SK-N-SH treated with all-trans-retinoic acid at 6 μM for 48 hours (cell line): ENCODE data around the gene PI16.
"Not testable (repeated sequence)": the region's sequence is repeated elsewhere in the genome, so short reads cannot be mapped to it uniquely, and the experiment has no call there.

ENCODE experiments used
- ATAC-seq: fragments of 200-7000 bp; cut with Tn5 transposase; 3 replicates; pipeline ENCODE4 v1.9.1; 2020; ENCODE audit warnings: mild to moderate bottlenecking, moderate library complexity
- ARNTL ChIP-seq: fragments of 450-650 bp; formaldehyde crosslinking; IDR thresholded peaks from 2 replicates; pipeline ENCODE4 v1.5.0; 2020; ENCODE audit warnings: low read depth, mild to moderate bottlenecking, moderate library complexity, borderline replicate concordance
- BACH2 ChIP-seq: fragments of 250-450 bp; sonication (Bioruptor Pico); IDR thresholded peaks from 2 replicates; pipeline ENCODE4 v1.9.0; 2021; ENCODE audit warnings: mild to moderate bottlenecking, borderline replicate concordance
- CREB5 ChIP-seq: fragments of 250-450 bp; sonication (Bioruptor Pico); IDR thresholded peaks from 2 replicates; pipeline ENCODE4 v1.5.1; 2020; ENCODE audit warnings: low read depth, mild to moderate bottlenecking, moderate library complexity
- CSDC2 ChIP-seq: fragments of 250-450 bp; sonication (Bioruptor Pico); IDR thresholded peaks from 2 replicates; pipeline ENCODE4 v1.5.0; 2020; ENCODE audit warnings: mild to moderate bottlenecking, moderate library complexity
- ESRRG ChIP-seq: fragments of 250-450 bp; sonication (Bioruptor Pico); IDR thresholded peaks from 2 replicates; pipeline ENCODE4 v1.6.1; 2021; ENCODE audit warnings: mild to moderate bottlenecking
- GLIS3 ChIP-seq: fragments of 250-450 bp; sonication (Bioruptor Pico); IDR thresholded peaks from 2 replicates; pipeline ENCODE4 v1.5.0; 2020; ENCODE audit warnings: mild to moderate bottlenecking, moderate library complexity
- ISL1 ChIP-seq: fragments of 250-450 bp; sonication (Bioruptor Pico); IDR thresholded peaks from 2 replicates; pipeline ENCODE4 v2.1.2; 2022; ENCODE audit warnings: mild to moderate bottlenecking, moderate library complexity
- OSR1 ChIP-seq: fragments of 250-450 bp; sonication (Bioruptor Pico); IDR thresholded peaks from 2 replicates; pipeline ENCODE4 v1.8.0; 2022; ENCODE audit warnings: moderate library complexity, mild to moderate bottlenecking, inconsistent platforms
- PATZ1 ChIP-seq: fragments of 250-450 bp; sonication (Bioruptor Pico); IDR thresholded peaks from 2 replicates; pipeline ENCODE4 v1.8.0; 2020; ENCODE audit warnings: mild to moderate bottlenecking, moderate library complexity, borderline replicate concordance
- POU6F1 ChIP-seq: fragments of 250-450 bp; sonication (Bioruptor Pico); IDR thresholded peaks from 2 replicates; pipeline ENCODE4 v1.8.0; 2021; ENCODE audit warnings: low read depth, mild to moderate bottlenecking, moderate library complexity, borderline replicate concordance
- RARB ChIP-seq: fragments of 250-450 bp; sonication (Bioruptor Pico); IDR thresholded peaks from 2 replicates; pipeline ENCODE4 v1.8.0; 2021; ENCODE audit warnings: mild to moderate bottlenecking, moderate library complexity
- SNAI2 ChIP-seq: fragments of 250-450 bp; sonication (Bioruptor Pico); IDR thresholded peaks from 2 replicates; pipeline ENCODE4 v1.5.0; 2020; ENCODE audit warnings: mild to moderate bottlenecking, moderate library complexity
- TCF4 ChIP-seq: fragments of 250-450 bp; sonication (Bioruptor Pico); IDR thresholded peaks from 2 replicates; pipeline ENCODE4 v1.8.0; 2021; ENCODE audit warnings: mild to moderate bottlenecking, moderate library complexity, borderline replicate concordance
- TOX ChIP-seq: fragments of 250-450 bp; sonication (Bioruptor Pico); IDR thresholded peaks from 2 replicates; pipeline ENCODE4 v1.8.0; 2021; ENCODE audit warnings: mild to moderate bottlenecking, moderate library complexity, borderline replicate concordance
- TSHZ2 ChIP-seq: fragments of 250-450 bp; sonication (Bioruptor Pico); IDR thresholded peaks from 2 replicates; pipeline ENCODE4 v1.5.0; 2020; ENCODE audit warnings: mild to moderate bottlenecking, moderate library complexity
- ZFP3 ChIP-seq: fragments of 250-450 bp; sonication (Bioruptor Pico); IDR thresholded peaks from 2 replicates; pipeline ENCODE4 v1.5.0; 2020; ENCODE audit warnings: mild to moderate bottlenecking, moderate library complexity
- ZNF565 ChIP-seq: fragments of 450-650 bp; formaldehyde crosslinking; conservative IDR thresholded peaks from 2 replicates; pipeline ENCODE4 v1.5.0; 2020; ENCODE audit warnings: low read depth, mild to moderate bottlenecking, moderate library complexity
- ZNF8 ChIP-seq: fragments of 450-650 bp; formaldehyde crosslinking; IDR thresholded peaks from 2 replicates; pipeline ENCODE4 v1.5.0; 2020; ENCODE audit warnings: mild to moderate bottlenecking, moderate library complexity

PI16 gene

GRCh38 chr6:36986704-36987047, 32.1 kb downstream of the PI16 start:
- TF ChIP-seq TOX (CRISPR knock-in tag) = no peak
- TF ChIP-seq PATZ1 (CRISPR knock-in tag) = no peak
- no peak for TF ChIP-seq OSR1 (CRISPR knock-in tag)
- TF ChIP-seq CSDC2 = no peak
- 0 out of 2 replicates have a peak, but pooled peaks have one; percentile 12 for TF ChIP-seq TCF4 (CRISPR knock-in tag)
- TF ChIP-seq ISL1 = no peak
- ATAC-seq = no peak

- no peak for TF ChIP-seq ESRRG
- no peak for TF ChIP-seq RARB
- no peak for TF ChIP-seq ISL1
- no peak for TF ChIP-seq BACH2 (CRISPR knock-in tag)
- TF ChIP-seq TCF4 (CRISPR knock-in tag) = no peak
- TF ChIP-seq TSHZ2 (CRISPR knock-in tag) = no peak
- TF ChIP-seq GLIS3 (CRISPR knock-in tag) = no peak
- no peak for TF ChIP-seq CREB5 (CRISPR knock-in tag)
- TF ChIP-seq ZNF8 (CRISPR knock-in tag) = no peak
- no peak for TF ChIP-seq SNAI2
- TF ChIP-seq ZNF565 (CRISPR knock-in tag) = no peak
- no peak for TF ChIP-seq PATZ1 (CRISPR knock-in tag)
- no peak for TF ChIP-seq ZFP3
- TF ChIP-seq POU6F1 (CRISPR knock-in tag) = no peak
- no peak for TF ChIP-seq OSR1 (CRISPR knock-in tag)
- no peak for TF ChIP-seq CSDC2
- TF ChIP-seq ARNTL = no peak
- no peak for ATAC-seq
Observed at GRCh38 chr6:36989264-36989663, 34.7 kb downstream of the PI16 start.

- ATAC-seq = not testable (repeated sequence)
Observed at GRCh38 chr6:36990401-36990800, 35.9 kb downstream of the PI16 start.

GRCh38 chr6:36997811-36998722, 43.5 kb downstream of the PI16 start:
- ATAC-seq = no peak
- no peak for TF ChIP-seq ZNF565 (CRISPR knock-in tag)
- TF ChIP-seq ISL1 = no peak
- no peak for TF ChIP-seq ESRRG
- TF ChIP-seq TOX (CRISPR knock-in tag) = no peak
- TF ChIP-seq OSR1 (CRISPR knock-in tag) = no peak
